IMR-90 (cell line): ENCODE measurements around the gene BTBD18. TPM values are rescaled to one million over a fixed set of nuclear protein-coding genes. Genes with fewer than 3 reads are reported as not detected.

ENCODE experiments used
- ATAC-seq: fragments of 200-7000 bp; cut with Tn5 transposase; 2 replicates; pipeline ENCODE4 v1.9.1; 2020; ENCODE audit warnings: low read depth, mild to moderate bottlenecking, moderate library complexity
- BruUV-seq: library from RNA; stranded (reverse); fragments of 400-500 nt; replicated peaks from 2 replicates; lab custom pipeline; 2021; lab: Mats Ljungman, UMichigan
- CTCF ChIA-PET: fragments of 300-600 bp; formaldehyde crosslinking; extraction: SDS; loops from one replicate; lab custom pipeline; 2021; ENCODE audit warnings: antibody characterized with exemption; lab: Yijun Ruan, JAX
- POLR2A ChIA-PET: fragments of 300-600 bp; sonication (Branson Sonifier 250); formaldehyde crosslinking; loops from one replicate; lab custom pipeline; 2022; ENCODE audit warnings: antibody characterized with exemption; ENCODE audit not compliant: unreplicated experiment; lab: Charles Lee
- DNase-seq: peaks from one replicate; pipeline ENCODE4 v3.0.0; 2013
- H2AFZ ChIP-seq: replicated peaks from 2 replicates; pipeline ENCODE3; 2013; ENCODE audit warnings: low read length, mild to moderate bottlenecking; ENCODE audit not compliant: poor library complexity
- H2AK5ac ChIP-seq: 2 replicates; pipeline ENCODE4 v1.6.1; 2013; ENCODE audit warnings: low read depth, low read length, inconsistent platforms
- H2AK9ac ChIP-seq: replicated peaks from 2 replicates; pipeline ENCODE3; 2013; ENCODE audit warnings: mild to moderate bottlenecking, low read depth, low read length, moderate library complexity; ENCODE audit not compliant: poor library complexity
- H2BK120ac ChIP-seq: 2 replicates; pipeline ENCODE4 v1.6.1; 2013; ENCODE audit warnings: low read depth, low read length, inconsistent platforms
- H2BK15ac ChIP-seq: 3 replicates; pipeline ENCODE4 v1.6.1; 2013; ENCODE audit warnings: low read depth, low read length, inconsistent platforms
- H2BK20ac ChIP-seq: 2 replicates; pipeline ENCODE4 v1.6.1; 2013; ENCODE audit warnings: low read depth, mild to moderate bottlenecking, inconsistent platforms, low read length, moderate library complexity
- H2BK5ac ChIP-seq: 2 replicates; pipeline ENCODE4 v1.6.1; 2013; ENCODE audit warnings: mild to moderate bottlenecking, low read depth, low read length, inconsistent platforms; ENCODE audit not compliant: poor library complexity, severe bottlenecking
- H3K14ac ChIP-seq: replicated peaks from 2 replicates; pipeline ENCODE4 v1.6.1; 2013; ENCODE audit warnings: low read depth, low read length, inconsistent platforms
- H3K18ac ChIP-seq: 2 replicates; pipeline ENCODE4 v1.6.1; 2013; ENCODE audit warnings: low read depth, low read length, control low read depth
- H3K23ac ChIP-seq: 2 replicates; pipeline ENCODE4 v1.6.1; 2013; ENCODE audit warnings: low read depth, low read length, inconsistent platforms
- H3K27ac ChIP-seq: 2 replicates; pipeline ENCODE4 v1.5.1; 2013; ENCODE audit warnings: mild to moderate bottlenecking, control low read depth, low read length; ENCODE audit not compliant: insufficient read depth
- H3K27me3 ChIP-seq: 2 replicates; pipeline ENCODE4 v1.6.1; 2013; ENCODE audit warnings: low read length; ENCODE audit not compliant: control insufficient read depth, insufficient read depth
- H3K36me3 ChIP-seq: 2 replicates; pipeline ENCODE4 v1.6.1; 2013; ENCODE audit warnings: low read length, mixed read lengths; ENCODE audit not compliant: control insufficient read depth, insufficient read depth
- H3K4ac ChIP-seq: 2 replicates; pipeline ENCODE4 v1.6.1; 2013; ENCODE audit warnings: low read depth, low read length, inconsistent platforms
- H3K4me1 ChIP-seq: 2 replicates; pipeline ENCODE4 v1.6.1; 2013; ENCODE audit warnings: low read length, mixed read lengths; ENCODE audit not compliant: control insufficient read depth, insufficient read depth
- H3K4me2 ChIP-seq: 2 replicates; pipeline ENCODE4 v1.6.1; 2013; ENCODE audit warnings: low read depth, mild to moderate bottlenecking, control low read depth, low read length, moderate library complexity
- H3K4me3 ChIP-seq: 2 replicates; pipeline ENCODE4 v1.5.1; 2013; ENCODE audit warnings: low read depth, mild to moderate bottlenecking, control low read depth, low read length, moderate library complexity; ENCODE audit not compliant: insufficient read depth
- H3K56ac ChIP-seq: 2 replicates; pipeline ENCODE4 v1.6.1; 2013; ENCODE audit warnings: low read length, inconsistent platforms; ENCODE audit not compliant: insufficient read depth; ENCODE audit errors: extremely low read depth
- H3K79me1 ChIP-seq, 2 experiments: 2 replicates each; pipeline ENCODE4 v1.6.1; 2013; ENCODE audit warnings: low read length in 2 of 2, inconsistent platforms in 1 of 2, low read depth in 1 of 2
- H3K9ac ChIP-seq: 2 replicates; pipeline ENCODE4 v1.6.1; 2013; ENCODE audit warnings: low read depth, low read length, control low read depth
- H3K9me1 ChIP-seq: 2 replicates; pipeline ENCODE4 v1.6.1; 2013; ENCODE audit warnings: low read length, inconsistent platforms; ENCODE audit not compliant: insufficient read depth
- H3K9me3 ChIP-seq: 2 replicates; pipeline ENCODE4 v1.6.1; 2013; ENCODE audit warnings: low read length; ENCODE audit not compliant: control insufficient read depth, insufficient read depth
- H4K20me1 ChIP-seq: 2 replicates; pipeline ENCODE4 v1.6.1; 2013; ENCODE audit warnings: low read length, inconsistent platforms; ENCODE audit not compliant: insufficient read depth
- H4K5ac ChIP-seq: 2 replicates; pipeline ENCODE4 v1.6.1; 2013; ENCODE audit warnings: mild to moderate bottlenecking, low read depth, low read length, control low read depth
- H4K8ac ChIP-seq, 2 experiments: 2 replicates each; pipeline ENCODE4 v1.6.1; 2013; ENCODE audit warnings: low read depth in 2 of 2, low read length in 2 of 2, control low read depth in 1 of 2, inconsistent platforms in 1 of 2
- H4K91ac ChIP-seq: 2 replicates; pipeline ENCODE4 v1.6.1; 2013; ENCODE audit warnings: low read depth, low read length, inconsistent platforms; ENCODE audit not compliant: insufficient read depth
- MAFK ChIP-seq: IDR thresholded peaks from 2 replicates; pipeline ENCODE4 v1.6.1; 2012; ENCODE audit warnings: low read depth, low read length, improper control_type of control experiment
- MAZ ChIP-seq: IDR thresholded peaks from 2 replicates; pipeline ENCODE4 v1.6.1; 2012; ENCODE audit warnings: low read depth, mild to moderate bottlenecking, low read length, improper control_type of control experiment, moderate library complexity, borderline replicate concordance
- WGBS, 2 experiments: methylation state at CpG; one replicate each; pipeline versions ENCODE4 v1.1.5 to v1.1.7; 2013; ENCODE audit warnings: missing lambda C conversion rate in 2 of 2; ENCODE audit not compliant: insufficient read length in 1 of 2; ENCODE audit errors: extremely low coverage in 2 of 2; 5-methylcytosine and 5-hydroxymethylcytosine counted together
- dilution Hi-C: fragments of 300-500 bp; cut with HindIII; formaldehyde crosslinking; loops from one replicate; pipeline ENCODE4 v1.14.3; 2018; ENCODE audit warnings: low sequenced_read_pairs; ENCODE audit not compliant: unreplicated experiment
- in situ Hi-C: fragments of 300-500 bp; cut with MboI; formaldehyde crosslinking; loops from 3 replicates; pipeline ENCODE4 v1.14.3; 2019; ENCODE audit warnings: low sequenced_read_pairs, inconsistent platforms, mixed read lengths
- intact Hi-C: fragments of 100-400 bp; cut with micrococcal nuclease; formaldehyde crosslinking; loops from 2 replicates; pipeline ENCODE4 v1.10.0; 2022
- polyA plus RNA-seq, 3 experiments: library from polyadenylated mRNA; depleted of rRNA; stranded (reverse); fragments of >200 nt; gene quantifications; 2 replicates each; pipeline ENCODE4 v1.2.3, GENCODE V29; 2012; ENCODE audit warnings: low replicate concordance in 1 of 3
- total RNA-seq: library from RNA; depleted of rRNA; stranded (reverse); fragments of >200 nt; gene quantifications from 2 replicates; pipeline ENCODE4 v1.2.3, GENCODE V29; 2012

Gene BTBD18
- total and polyA plus RNA-seq, 2 of the 4 experiments (the other 2 are of a cell fraction): not detected

DNA sequence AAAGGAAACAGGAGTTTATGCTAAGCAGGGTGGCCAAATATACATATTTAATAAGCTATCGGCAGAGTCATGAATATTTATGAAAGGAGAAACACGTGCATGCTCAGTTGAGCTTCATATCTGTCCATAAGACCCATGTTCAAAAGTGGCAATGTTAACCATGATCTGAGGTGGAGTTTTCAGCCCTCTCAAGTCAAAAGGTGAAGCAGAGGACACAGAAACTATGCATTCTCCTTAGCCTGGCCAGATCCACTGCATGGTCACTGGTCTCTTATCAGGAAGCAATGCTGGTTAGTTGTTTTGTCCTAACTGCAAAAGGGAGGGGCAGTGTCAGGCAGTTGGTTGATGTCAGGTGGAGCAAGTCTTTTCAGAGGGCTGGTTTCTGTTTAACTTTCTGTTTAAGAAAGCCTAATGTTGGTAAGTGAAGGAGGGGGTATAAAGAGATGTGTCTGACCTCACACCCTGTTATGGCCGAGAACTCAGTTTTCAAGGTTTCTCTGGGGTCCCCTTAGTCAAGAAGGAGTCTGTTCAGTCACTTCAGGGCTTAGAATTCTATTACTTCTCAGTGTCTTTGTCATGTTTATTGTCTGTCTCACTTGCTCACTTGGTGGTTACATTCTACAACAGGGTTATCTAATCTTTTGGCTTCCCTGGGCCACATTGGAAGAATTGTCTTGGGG lies 15.9 kb downstream of the BTBD18 start:
- Histone ChIP-seq H3K79me1 (peaks cover 27 to 37% of the 10 kb centered on the region in 2 experiments), H2AK5ac (no peak overlapping the region), H2BK15ac (no peak overlapping the region), H3K4me2 (no peak overlapping the region), H4K91ac (no peak overlapping the region), H2BK5ac (no peak overlapping the region), H2AFZ (no peak overlapping the region), H3K9me3 (no peaks in the 10 kb centered on the region), H2AK9ac (no peak overlapping the region), H3K27ac (no peak overlapping the region), H3K9me1 (no peaks in the 10 kb centered on the region), H2BK20ac (no peak overlapping the region), H2BK120ac (no peak overlapping the region), H3K23ac (no peak overlapping the region), H3K14ac (no peak overlapping the region), H4K8ac (no peak overlapping the region), H3K56ac (no peak overlapping the region), H3K4me1 (no peaks in the 10 kb centered on the region), H3K27me3 (no peaks in the 10 kb centered on the region), H3K4me3 (no peak overlapping the region), H3K4ac (no peak overlapping the region), H4K20me1 (0 out of 2 replicates have a peak, but pooled peaks cover 4% of the 10 kb centered on the region), H3K18ac (no peak overlapping the region), H3K36me3 (peaks cover 8% of the 10 kb centered on the region), H3K9ac (no peak overlapping the region), H4K5ac (no peak overlapping the region)
- dilution Hi-C loops: no loop called here
- BruUV-seq: no TSS peak
- ATAC-seq (no peak), DNase-seq (no peak)
- WGBS, 2 experiments: no CpG with 5 or more reads among the region's 3 CpGs
- intact Hi-C loops: no loop called here
- in situ Hi-C loops: no loop called here
- ChIA-PET CTCF (interaction anchor here (1.2 kb wide), 1 partner anchor 21 kb away, joined by 3 read pairs; no protein-coding TSS in a partner anchor), POLR2A (interaction anchor here (0.6 kb wide), 1 partner anchor 26 kb away, joined by 3 read pairs; no protein-coding TSS in a partner anchor)
- no peak for TF ChIP-seq MAZ
- TF ChIP-seq MAFK: no peak
